ENCODE results near the gene CDH23.

CDH23 gene

DNA sequence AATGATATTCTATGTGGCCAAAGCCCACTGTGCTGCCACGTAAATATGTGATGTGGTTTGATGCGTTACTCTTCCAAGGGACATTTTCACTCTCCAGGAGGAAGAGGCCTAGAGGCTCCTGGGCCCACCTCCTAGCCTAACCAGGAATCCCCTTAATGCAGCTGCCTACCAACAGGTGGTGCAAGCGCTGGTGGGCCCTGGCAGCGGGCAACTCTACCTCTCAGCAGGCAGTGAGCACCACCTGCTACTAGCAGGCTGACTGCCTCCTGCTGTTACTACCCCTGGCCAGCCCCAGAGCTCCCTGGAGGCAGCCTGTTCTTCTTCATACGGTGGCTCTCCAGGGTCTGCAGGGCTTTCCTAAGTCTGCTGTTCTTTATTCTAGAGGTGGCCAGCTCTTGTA is 62.8 kb downstream of the CDH23 start:
- no peak overlapping the region for H3K4me3 ChIP-seq (ENCODE audit: low read depth in 1 of 2, low read length in 1 of 2)
- H3K4me1 ChIP-seq (ENCODE audit: control insufficient read depth in 1 of 2, insufficient read depth in 1 of 2, low read depth in 1 of 2, low read length in 1 of 2) = no peaks in the 10 kb centered on the region
- no peaks in the 10 kb centered on the region for H3K36me3 ChIP-seq
- H3K27me3 ChIP-seq = no peaks in the 10 kb centered on the region
- H3K27ac ChIP-seq = no peak overlapping the region
- no peaks in the 10 kb centered on the region for H3K9me3 ChIP-seq
- TF ChIP-seq, protein P1, sequence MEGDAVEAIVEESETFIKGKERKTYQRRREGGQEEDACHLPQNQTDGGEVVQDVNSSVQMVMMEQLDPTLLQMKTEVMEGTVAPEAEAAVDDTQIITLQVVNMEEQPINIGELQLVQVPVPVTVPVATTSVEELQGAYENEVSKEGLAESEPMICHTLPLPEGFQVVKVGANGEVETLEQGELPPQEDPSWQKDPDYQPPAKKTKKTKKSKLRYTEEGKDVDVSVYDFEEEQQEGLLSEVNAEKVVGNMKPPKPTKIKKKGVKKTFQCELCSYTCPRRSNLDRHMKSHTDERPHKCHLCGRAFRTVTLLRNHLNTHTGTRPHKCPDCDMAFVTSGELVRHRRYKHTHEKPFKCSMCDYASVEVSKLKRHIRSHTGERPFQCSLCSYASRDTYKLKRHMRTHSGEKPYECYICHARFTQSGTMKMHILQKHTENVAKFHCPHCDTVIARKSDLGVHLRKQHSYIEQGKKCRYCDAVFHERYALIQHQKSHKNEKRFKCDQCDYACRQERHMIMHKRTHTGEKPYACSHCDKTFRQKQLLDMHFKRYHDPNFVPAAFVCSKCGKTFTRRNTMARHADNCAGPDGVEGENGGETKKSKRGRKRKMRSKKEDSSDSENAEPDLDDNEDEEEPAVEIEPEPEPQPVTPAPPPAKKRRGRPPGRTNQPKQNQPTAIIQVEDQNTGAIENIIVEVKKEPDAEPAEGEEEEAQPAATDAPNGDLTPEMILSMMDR (IDR thresholded peaks at IDR 0.05) = no peak

DNA sequence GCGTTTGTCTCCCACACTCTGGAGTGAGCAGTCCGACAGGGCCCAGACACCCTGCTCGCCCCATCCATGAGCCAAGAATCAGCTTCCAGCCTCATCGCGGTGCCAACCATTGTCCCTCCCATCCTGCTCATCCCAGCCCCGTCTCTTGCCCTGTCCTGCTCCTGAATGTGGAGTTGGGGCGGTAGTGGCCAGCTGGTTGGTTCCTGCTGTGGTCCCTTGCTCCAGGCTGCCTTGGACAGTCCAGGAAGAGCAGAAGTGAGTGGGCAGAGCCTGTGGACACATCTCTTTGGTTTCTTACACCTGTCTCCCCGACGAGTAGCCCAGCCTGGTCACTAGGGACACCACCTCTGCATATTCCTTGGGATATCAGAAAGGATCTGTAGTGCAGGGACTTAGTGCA is 63.9 kb downstream of the CDH23 start:
- Histone ChIP-seq H3K36me3 (no peaks in the 10 kb centered on the region), H3K4me1 (ENCODE audit: control insufficient read depth in 1 of 2, insufficient read depth in 1 of 2, low read depth in 1 of 2, low read length in 1 of 2) (no peaks in the 10 kb centered on the region), H3K27ac (no peak overlapping the region), H3K4me3 (ENCODE audit: low read depth in 1 of 2, low read length in 1 of 2) (no peak overlapping the region), H3K27me3 (no peaks in the 10 kb centered on the region), H3K9me3 (no peaks in the 10 kb centered on the region)
- TF ChIP-seq, protein P1 (IDR thresholded peaks at IDR 0.05) = no peak

DNA sequence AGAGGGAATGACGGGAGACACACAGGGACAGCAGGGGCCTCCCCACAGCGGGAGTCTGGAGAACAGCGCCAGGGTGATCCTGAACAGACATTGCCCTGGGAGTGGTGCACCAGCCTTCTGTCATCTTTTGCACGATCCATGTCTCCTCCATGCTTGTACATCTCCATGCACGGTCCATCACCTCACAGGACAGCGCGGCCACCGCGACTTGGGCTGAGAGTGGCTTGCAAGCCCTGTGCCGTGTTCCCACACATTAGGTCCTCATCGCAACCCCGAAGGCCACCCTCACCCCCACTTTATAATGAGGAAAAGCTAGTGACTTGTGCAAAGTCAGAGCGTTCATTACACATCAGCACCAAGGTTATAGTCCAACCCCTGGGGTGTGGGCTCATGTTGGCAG is 64.7 kb downstream of the CDH23 start:
- TF ChIP-seq, protein P1 (IDR thresholded peaks at IDR 0.05) = no peak
- H3K27me3 ChIP-seq = no peaks in the 10 kb centered on the region
- H3K36me3 ChIP-seq = no peaks in the 10 kb centered on the region
- no peaks in the 10 kb centered on the region for H3K4me1 ChIP-seq (ENCODE audit: control insufficient read depth in 1 of 2, insufficient read depth in 1 of 2, low read depth in 1 of 2, low read length in 1 of 2)
- no peak overlapping the region for H3K4me3 ChIP-seq (ENCODE audit: low read depth in 1 of 2, low read length in 1 of 2)
- H3K9me3 ChIP-seq = no peaks in the 10 kb centered on the region
- H3K27ac ChIP-seq = no peak overlapping the region

DNA sequence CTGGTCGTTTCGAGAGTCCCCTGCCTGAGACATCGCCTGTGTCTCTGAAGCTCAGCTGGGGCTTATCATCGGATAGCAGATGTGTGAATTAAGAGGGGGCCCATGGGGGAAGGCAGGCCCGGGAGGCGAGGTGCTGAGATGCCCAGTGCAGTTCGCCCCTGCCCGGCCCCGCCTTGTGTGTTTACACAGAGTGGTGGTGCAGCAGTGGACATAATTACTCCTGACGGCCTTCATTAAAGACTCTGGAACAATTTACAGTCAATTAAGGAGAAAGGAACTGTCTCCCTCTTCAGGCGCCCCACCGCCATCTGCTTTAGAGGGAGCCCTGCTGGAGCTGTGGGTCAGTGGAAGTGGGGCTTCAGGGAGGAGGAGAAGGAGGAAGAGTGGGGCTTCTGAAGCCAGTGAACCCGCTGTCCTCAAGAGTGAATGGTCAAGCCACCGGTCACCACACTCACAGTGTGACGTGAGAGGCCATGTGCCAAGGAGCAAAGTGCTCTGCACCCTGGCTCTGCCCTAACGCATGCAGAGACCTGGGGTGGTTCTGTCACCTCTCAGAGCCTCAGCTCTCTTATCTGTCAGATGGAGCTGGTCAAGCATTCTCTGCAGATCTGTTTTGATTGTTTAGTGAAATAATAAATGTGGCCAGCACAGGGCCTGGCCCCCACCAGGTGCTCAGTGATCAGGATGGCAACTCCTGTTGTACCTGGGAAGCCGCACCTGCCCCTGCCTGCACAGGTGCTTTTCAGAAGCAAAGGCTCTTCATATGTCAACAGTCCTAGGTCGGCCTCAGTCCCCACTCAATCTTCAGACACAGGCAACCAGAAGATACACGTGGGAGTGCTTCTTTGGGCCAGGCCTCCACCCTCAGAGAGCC is 65.6 kb downstream of the CDH23 start:
- no peaks in the 10 kb centered on the region for H3K36me3 ChIP-seq
- H3K27me3 ChIP-seq = no peaks in the 10 kb centered on the region
- H3K4me3 ChIP-seq (ENCODE audit: low read depth in 1 of 2, low read length in 1 of 2) = no peak overlapping the region
- H3K9me3 ChIP-seq = no peaks in the 10 kb centered on the region
- no peaks in the 10 kb centered on the region for H3K4me1 ChIP-seq (ENCODE audit: control insufficient read depth in 1 of 2, insufficient read depth in 1 of 2, low read depth in 1 of 2, low read length in 1 of 2)
- TF ChIP-seq, protein P1 (IDR thresholded peaks at IDR 0.05) = no peak
- no peak overlapping the region for H3K27ac ChIP-seq

DNA sequence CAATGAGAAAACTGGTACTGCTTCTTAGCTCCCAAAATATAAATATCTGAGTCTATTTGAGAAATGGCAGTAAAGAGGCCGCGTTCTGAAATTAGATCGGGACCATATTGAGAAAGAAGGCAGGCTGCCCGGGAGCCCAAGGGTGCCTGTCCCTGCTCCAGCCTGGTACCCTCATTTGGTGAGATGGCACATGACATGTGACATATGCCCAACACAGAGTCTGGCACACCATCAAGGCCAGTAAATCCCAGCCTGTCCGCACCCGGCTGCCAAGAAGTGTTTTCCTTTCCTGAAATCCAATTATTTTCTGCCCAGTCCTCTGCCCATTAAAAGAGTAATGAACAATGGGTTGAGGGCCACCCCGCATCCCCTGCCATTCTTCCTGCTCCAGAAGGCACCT is 66.4 kb downstream of the CDH23 start:
- Histone ChIP-seq H3K4me1 (ENCODE audit: control insufficient read depth in 1 of 2, insufficient read depth in 1 of 2, low read depth in 1 of 2, low read length in 1 of 2) (no peaks in the 10 kb centered on the region), H3K27me3 (no peaks in the 10 kb centered on the region), H3K36me3 (no peaks in the 10 kb centered on the region), H3K4me3 (ENCODE audit: low read depth in 1 of 2, low read length in 1 of 2) (no peak overlapping the region), H3K27ac (no peak overlapping the region), H3K9me3 (no peaks in the 10 kb centered on the region)
- TF ChIP-seq, protein P1 (IDR thresholded peaks at IDR 0.05) = no peak

All from neutrophil (primary cell).